Heart left ventricle (tissue), 13 donors: ENCODE results near the gene MCM10.

Experiments used
- CTCF ChIP-seq, 12 donors: fragments of 200-600 bp; sonication (generic) in 4 of 12; IDR thresholded peaks; one replicate each; pipeline versions ENCODE4 v1.5.0 to v1.8.0; 2018 to 2022; ENCODE audit warnings: antibody characterized with exemption in 12 of 12, mild to moderate bottlenecking in 5 of 12
- POLR2A ChIP-seq, 2 donors: fragments of 450-650 bp; IDR thresholded peaks; one replicate each; pipeline ENCODE4 v1.6.1; 2017; ENCODE audit warnings: antibody characterized with exemption in 2 of 2, mild to moderate bottlenecking in 2 of 2, moderate library complexity in 2 of 2
- donor health status: ischemic (EF 13 %, LVEDD 7.1; RV severe dilation, severe dysfunction).
- donor health status: DM: no; HTN: yes; CAD: no.
- donor health status: DM: no; HTN: no; CAD: no.
- donor health status: ischemic (EF 25% LVEDD 6.9; RV normal size, moderate dysfunction).
- donor health status: ischemic (EF 25% LVEDD 5.7; RV mildly dilated, moderate dysfunction).
- donor health status: ischemic (EF 35%, LVEDD 5.7; RV mildly dilated, moderate dysfunction).
- donor health status: nonischemic (EF 11% LVEDD 7.7; RV severe dilation, severe dysfunction).
- donor health status: DM: yes; HTN: yes; CAD: no.
- donor health status: PGD.
- donor health status: ischemic (EF 29% LVEDD 5.4; RV normal size, mild dysfunction).
- donor health status: nonischemic (EF 23%, LVEDD 6.1; RV moderate dilation, normal function).

- no peak for TF ChIP-seq POLR2A (IDR thresholded peaks at IDR 0.05)
- TF ChIP-seq CTCF (IDR thresholded peaks at IDR 0.05) = no peak
These were observed 29.5 kb downstream of the MCM10 start for GRCh38 chr10:13190816-13191215.
